Nephron progenitor cell (in vitro differentiated cells): ENCODE measurements around the gene LYRM2.
"Not testable (repeated sequence)": the region's sequence is repeated elsewhere in the genome, so short reads cannot be mapped to it uniquely, and the experiment has no call there.

Experiments used
- DNase-seq: peaks from one replicate; pipeline ENCODE4 v3.0.0; 2021
- H3K27ac Mint-ChIP-seq: 2 replicates; pipeline ENCODE4 v1.8.0; 2021; ENCODE audit warnings: mild to moderate bottlenecking, moderate library complexity, mixed read lengths
- H3K27me3 Mint-ChIP-seq: 2 replicates; pipeline ENCODE4 v1.8.0; 2021; ENCODE audit warnings: mild to moderate bottlenecking, low read depth, mixed read lengths; ENCODE audit not compliant: poor library complexity
- H3K36me3 Mint-ChIP-seq: 2 replicates; pipeline ENCODE4 v1.8.0; 2021; ENCODE audit warnings: low read depth, mixed read lengths
- H3K4me1 Mint-ChIP-seq: 2 replicates; pipeline ENCODE4 v1.8.0; 2021; ENCODE audit warnings: mixed read lengths
- H3K4me3 Mint-ChIP-seq: 2 replicates; pipeline ENCODE4 v1.8.0; 2021; ENCODE audit warnings: mild to moderate bottlenecking, moderate library complexity, mixed read lengths
- H3K9me3 Mint-ChIP-seq: 2 replicates; pipeline ENCODE4 v1.8.0; 2021; ENCODE audit warnings: mild to moderate bottlenecking, moderate library complexity, mixed read lengths
- CTCF ChIP-seq: fragments of 200-600 bp; sonication (generic); IDR thresholded peaks from 2 replicates; pipeline ENCODE4 v1.5.0; 2021; ENCODE audit warnings: antibody characterized with exemption

The LYRM2 gene

GRCh38 chr6:89643406-89643805, 4.9 kb upstream of the LYRM2 start:
- TF ChIP-seq CTCF = no peak
- no peak for DNase-seq
- no peaks in the 10 kb centered on the region for H3K27me3 Mint-ChIP-seq
- no peaks in the 10 kb centered on the region for H3K9me3 Mint-ChIP-seq
- H3K4me3 Mint-ChIP-seq = no peak overlapping the region
- H3K36me3 Mint-ChIP-seq = peaks cover 43% of the 10 kb centered on the region
- H3K4me1 Mint-ChIP-seq = peaks cover 14% of the 10 kb centered on the region
- peak overlapping the region; percentile 73 for H3K27ac Mint-ChIP-seq

- DNase-seq = no peak
- TF ChIP-seq CTCF = no peak
- Mint-ChIP-seq H3K4me1 (peaks cover 19% of the 10 kb centered on the region), H3K4me3 (no peak overlapping the region), H3K27me3 (no peaks in the 10 kb centered on the region), H3K36me3 (peaks cover 41% of the 10 kb centered on the region), H3K9me3 (no peaks in the 10 kb centered on the region), H3K27ac (peak overlapping the region; percentile 73)
Measured at GRCh38 chr6:89642956-89643355, 4.4 kb upstream of the LYRM2 start.

- H3K27me3 Mint-ChIP-seq, H3K9me3 Mint-ChIP-seq, H3K27ac Mint-ChIP-seq, DNase-seq, H3K4me3 Mint-ChIP-seq: not testable (repeated sequence)
- peaks cover 34% of the 10 kb centered on the region for H3K36me3 Mint-ChIP-seq
- H3K4me1 Mint-ChIP-seq = peaks cover 24% of the 10 kb centered on the region
Measured at GRCh38 chr6:89641581-89641980, 3.0 kb upstream of the LYRM2 start.

- peaks cover 24% of the 10 kb centered on the region for H3K4me1 Mint-ChIP-seq
- peak overlapping the region; percentile 57 for H3K27ac Mint-ChIP-seq
- H3K27me3 Mint-ChIP-seq = no peaks in the 10 kb centered on the region
- TF ChIP-seq CTCF = no peak
- H3K4me3 Mint-ChIP-seq = no peak overlapping the region
- peaks cover 38% of the 10 kb centered on the region for H3K36me3 Mint-ChIP-seq
- DNase-seq = no peak
- H3K9me3 Mint-ChIP-seq = no peaks in the 10 kb centered on the region
Measured at GRCh38 chr6:89640804-89641203, 2.3 kb upstream of the LYRM2 start.

- no peak for DNase-seq
- H3K27ac Mint-ChIP-seq = peak overlapping the region; percentile 93
- peaks cover 24% of the 10 kb centered on the region for H3K4me1 Mint-ChIP-seq
- H3K36me3 Mint-ChIP-seq = peaks cover 28% of the 10 kb centered on the region
- peak overlapping the region; percentile 93 for H3K4me3 Mint-ChIP-seq
- no peaks in the 10 kb centered on the region for H3K27me3 Mint-ChIP-seq
- TF ChIP-seq CTCF = no peak
- no peaks in the 10 kb centered on the region for H3K9me3 Mint-ChIP-seq
Measured at GRCh38 chr6:89637960-89638319, 607 bp downstream of the LYRM2 start.

- not testable (repeated sequence) for H3K4me3 Mint-ChIP-seq, H3K27ac Mint-ChIP-seq, H3K9me3 Mint-ChIP-seq, DNase-seq, H3K27me3 Mint-ChIP-seq
- Mint-ChIP-seq H3K36me3 (peaks cover 25% of the 10 kb centered on the region), H3K4me1 (peaks cover 24% of the 10 kb centered on the region)
Measured at GRCh38 chr6:89636412-89636811, 2.1 kb downstream of the LYRM2 start.

- H3K27ac Mint-ChIP-seq = no peak overlapping the region
- no peak for TF ChIP-seq CTCF
- no peak overlapping the region for H3K4me3 Mint-ChIP-seq
- DNase-seq = no peak
- H3K27me3 Mint-ChIP-seq = peaks cover 4% of the 10 kb centered on the region
- H3K9me3 Mint-ChIP-seq = no peaks in the 10 kb centered on the region
- peaks cover 53% of the 10 kb centered on the region for H3K36me3 Mint-ChIP-seq
- H3K4me1 Mint-ChIP-seq = peaks cover 14% of the 10 kb centered on the region
Measured at GRCh38 chr6:89630488-89630887, 8.1 kb downstream of the LYRM2 start.
